ENCODE measurements around the gene MOB2. TPM values are rescaled to one million over a fixed set of nuclear protein-coding genes. Genes with fewer than 3 reads are reported as not detected.

The MOB2 gene
- total and polyA plus RNA-seq, 12 donors: 25.2 to 59.1 (median 45.2) TPM

- WGBS, 2 donors: 75 to 82% methylated on average over 20 of the region's 20 CpGs
- Histone ChIP-seq H3K4me3 (no peak overlapping the region), H3K27me3 (no peaks in the 10 kb centered on the region), H3K27ac (no peak overlapping the region), H3K4me1 (peaks cover 32 to 85% (median 67%) of the 10 kb centered on the region in 9 donors), H3K36me3 (peaks cover 0 to 8% (median 0%) of the 10 kb centered on the region in 9 donors), H3K9me3 (no peaks in the 10 kb centered on the region)
- no peak for ATAC-seq
- no peak for DNase-seq
- no peak for TF ChIP-seq CTCF (IDR thresholded peaks at IDR 0.05)
- intact Hi-C loops (cut with DNase I): loop anchor here (5.0 to 10.0 kb wide), 7 partner anchors 55 to 307 kb away; partner anchors contain the start of gene TOLLIP (in 4 of the 10)
Measured at GRCh38 chr11:1509626-1510255, 23.2 kb upstream of the MOB2 start.

DNA sequence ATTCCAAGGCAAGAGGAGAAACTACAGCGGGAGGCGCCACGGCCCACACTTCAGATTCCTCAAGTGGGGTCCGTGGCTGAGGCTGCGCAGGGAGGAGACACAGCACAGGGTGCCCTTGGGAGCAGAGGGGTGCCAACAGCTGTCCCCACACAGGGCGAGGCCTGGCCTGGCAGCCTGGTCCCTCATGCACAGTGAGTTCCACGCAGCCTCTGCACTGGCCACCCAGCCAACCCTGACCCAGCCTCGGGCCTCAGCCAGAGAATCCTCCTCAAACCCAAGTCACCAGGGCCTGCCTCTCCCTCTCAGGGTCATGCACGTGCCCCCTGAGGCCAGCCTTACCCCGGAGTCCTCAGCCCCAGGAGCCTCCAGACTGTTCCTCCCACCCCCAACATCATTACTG, 22.4 kb upstream of the MOB2 start:
- WGBS, 2 donors: 82 to 92% methylated on average over 10 of the region's 10 CpGs
- no peak for TF ChIP-seq CTCF (IDR thresholded peaks at IDR 0.05)
- Histone ChIP-seq H3K36me3 (peaks cover 0 to 8% (median 0%) of the 10 kb centered on the region in 9 donors), H3K9me3 (no peaks in the 10 kb centered on the region), H3K27ac (no peak overlapping the region), H3K4me1 (peaks cover 27 to 85% (median 67%) of the 10 kb centered on the region in 9 donors), H3K4me3 (no peak overlapping the region), H3K27me3 (no peaks in the 10 kb centered on the region)
- DNase-seq (no peak), ATAC-seq (no peak)
- intact Hi-C loops (cut with DNase I): no loop called here

DNA sequence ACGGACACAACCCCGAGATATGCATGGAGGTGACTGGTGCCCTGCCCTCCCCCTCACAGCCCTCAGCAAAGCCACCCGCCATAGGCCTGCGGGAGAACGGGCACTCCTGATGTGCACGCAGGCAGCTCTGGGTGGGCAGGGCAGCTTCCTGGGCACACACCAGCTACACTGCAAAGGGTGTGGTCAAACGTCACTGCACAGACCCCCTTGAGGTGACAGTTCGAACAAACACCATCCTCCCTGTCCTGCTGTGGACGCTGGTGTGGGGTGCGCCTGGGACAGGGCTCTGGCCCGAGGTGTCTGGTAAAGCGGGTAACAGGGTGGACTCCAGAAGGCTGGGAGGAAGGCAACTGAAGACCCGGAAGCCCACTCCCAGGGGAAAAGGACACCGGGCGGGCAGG, 21.9 kb upstream of the MOB2 start:
- Histone ChIP-seq H3K9me3 (no peaks in the 10 kb centered on the region), H3K27ac (no peak overlapping the region), H3K27me3 (no peaks in the 10 kb centered on the region), H3K4me3 (no peak overlapping the region), H3K36me3 (peaks cover 0 to 8% (median 0%) of the 10 kb centered on the region in 9 donors), H3K4me1 (peaks cover 28 to 85% (median 67%) of the 10 kb centered on the region in 9 donors)
- DNase-seq (no peak), ATAC-seq (no peak)
- 66 to 71% methylated on average over 15 of the region's 15 CpGs for WGBS, 2 donors
- intact Hi-C loops (cut with DNase I): no loop called here
- TF ChIP-seq CTCF (IDR thresholded peaks at IDR 0.05): no peak

DNA sequence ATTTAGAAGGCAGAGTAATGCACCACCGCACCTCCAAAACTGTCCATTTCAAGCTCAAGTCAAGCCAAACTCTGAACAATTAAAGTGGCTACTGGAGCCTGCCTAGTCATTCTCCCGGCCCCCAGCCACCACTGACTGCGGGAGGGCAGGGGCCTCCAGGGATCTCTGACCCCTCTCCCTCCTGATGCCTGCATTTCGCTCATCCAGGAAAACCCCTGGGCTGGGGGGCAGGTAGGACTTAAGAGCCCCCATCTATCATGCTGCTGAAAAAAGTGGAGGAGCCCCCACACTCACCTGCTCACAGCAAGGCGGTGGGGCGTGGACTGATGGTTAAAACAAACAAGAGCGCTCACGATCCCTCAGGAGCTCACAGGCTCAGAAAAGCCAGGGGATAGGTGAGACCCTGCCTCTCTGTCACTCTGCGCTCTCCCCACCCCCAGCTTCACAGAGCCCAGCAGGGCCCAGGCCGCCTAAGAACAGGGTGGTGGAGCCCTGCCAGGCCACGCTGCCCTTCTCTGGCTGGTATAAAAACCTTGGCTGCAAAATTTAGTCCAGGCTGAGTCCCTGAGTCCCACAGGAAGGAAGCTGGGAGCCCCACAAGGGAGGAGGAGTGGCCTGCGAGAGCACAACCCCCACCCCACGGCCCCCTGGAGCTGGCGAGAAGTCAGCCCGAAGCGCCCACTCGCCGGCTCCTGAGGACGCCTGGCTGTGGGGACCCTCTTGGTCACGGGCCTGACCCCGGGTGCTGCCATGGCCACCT, 21.0 kb upstream of the MOB2 start:
- intact Hi-C loops (cut with DNase I): no loop called here
- peak overlapping the region in 2 of 10 donors; percentile 6 to 11 for H3K4me3 ChIP-seq
- H3K4me1 ChIP-seq: peaks cover 37 to 85% (median 71%) of the 10 kb centered on the region in 9 donors
- DNase-seq: peak; percentile 34 to 62
- 47 to 48% methylated on average over 21 of the region's 21 CpGs for WGBS, 2 donors
- H3K27ac ChIP-seq: peak overlapping the region in 3 of 10 donors; percentile 18 to 30 (median 26)
- peak; percentile 21 to 49 (median 41) for ATAC-seq
- H3K9me3 ChIP-seq: no peaks in the 10 kb centered on the region
- no peaks in the 10 kb centered on the region for H3K27me3 ChIP-seq
- no peak for TF ChIP-seq CTCF (IDR thresholded peaks at IDR 0.05)
- H3K36me3 ChIP-seq: peaks cover 0 to 8% (median 0%) of the 10 kb centered on the region in 9 donors

All from heart right ventricle (tissue), 16 donors.